ENCODE results near the gene TP53RK. TPM values are rescaled to one million over a fixed set of nuclear protein-coding genes. Genes with fewer than 3 reads are reported as not detected.

The TP53RK gene
- total and polyA plus RNA-seq, 2 of the 13 experiments (the other 11 are each of a cell fraction or from before 2014, with no cell fraction given), result 12.9 to 25.5 TPM

DNA sequence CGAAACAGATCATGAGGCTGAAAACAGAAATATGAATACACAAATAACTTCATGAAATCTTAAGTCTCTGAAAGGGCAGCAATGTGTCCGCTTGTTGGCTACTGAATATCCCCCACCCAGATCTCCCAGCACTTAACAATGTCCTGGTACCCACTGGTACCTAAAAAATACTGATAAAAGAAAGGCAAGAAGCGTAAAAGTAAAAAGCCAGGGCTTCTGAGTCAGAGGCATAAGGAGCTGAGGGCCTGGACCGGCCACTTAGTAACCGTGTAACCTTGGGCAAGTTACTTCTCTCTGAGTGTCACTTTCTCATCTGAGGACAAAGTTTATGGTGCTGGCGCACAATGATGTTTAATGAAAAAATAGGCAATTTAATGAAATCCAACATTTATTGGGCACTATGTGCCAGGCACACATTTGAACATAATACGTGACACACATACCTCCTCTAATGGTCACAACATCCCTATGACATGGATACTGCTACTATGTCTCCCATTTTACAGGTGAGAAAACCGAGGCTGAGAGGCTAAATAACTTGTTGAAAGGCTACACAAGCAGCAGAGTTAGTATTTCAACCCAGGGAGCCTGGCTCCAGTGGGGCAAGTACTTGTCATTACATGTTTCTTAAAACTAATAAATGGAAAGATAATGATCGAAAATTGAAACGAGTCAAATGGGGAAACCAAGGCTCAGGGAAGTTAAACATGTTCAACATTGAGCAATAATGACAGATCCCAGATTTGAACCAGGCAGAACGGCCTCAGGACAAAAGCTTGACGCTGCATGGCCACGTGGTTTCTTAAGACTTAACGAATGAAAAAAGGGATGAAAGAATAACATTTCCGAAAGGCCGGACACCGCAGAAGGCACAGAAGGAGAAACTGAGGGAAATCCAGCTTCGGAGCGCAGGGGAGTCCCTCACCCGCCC, 828 bp downstream of the TP53RK start:
- H2AFZ ChIP-seq (ENCODE audit: low read length), result no peak overlapping the region
- peaks cover 66% of the 10 kb centered on the region for H3K4me1 ChIP-seq (ENCODE audit: insufficient read depth, low read length)
- peak overlapping the region; percentile 89 for H3K4me2 ChIP-seq (ENCODE audit: low read depth, low read length)
- H3K79me2 ChIP-seq (ENCODE audit: insufficient read depth, low read length), result peaks cover 38% of the 10 kb centered on the region
- no peaks in the 10 kb centered on the region for H3K9me3 ChIP-seq (ENCODE audit: low read length)
- no peaks in the 10 kb centered on the region for H4K20me1 ChIP-seq (ENCODE audit: insufficient read depth, low read length)
- FAIRE-seq (no peak), DNase-seq (ENCODE audit: low spot score) (no peak), ATAC-seq (no peak)
- ChIA-PET CTCF (ENCODE audit: low intra/inter-chr PET ratio, low total read pairs) (no interaction called here), POLR2A (interaction anchor here (0.9 to 2.2 kb wide), 15 partner anchors 14 to 165 kb away, joined by 3 to 10 read pairs (median 5); no protein-coding TSS in a partner anchor)
- H3K9ac ChIP-seq (ENCODE audit: insufficient read depth, low read depth, low read length), result peak overlapping the region; percentile 90
- no TSS peak for BruUV-seq (replicated peaks)
- in situ Hi-C loops (cut with HindIII; ENCODE audit: extremely low pct_ligation_motif_present, low pct_unique_long_range_greater_than_20kb), result no loop called here
- peaks cover 0 to 5% of the 10 kb centered on the region in 2 experiments; a peak in 1 of 5 replicates for H3K27me3 ChIP-seq (ENCODE audit: control insufficient read depth in 1 of 2, insufficient read depth in 2 of 2, low read length in 2 of 2)
- peak overlapping the region; percentile 72 for H3K27ac ChIP-seq (ENCODE audit: extremely low read length, insufficient read depth, low read length)
- intact Hi-C loops (cut with micrococcal nuclease; ENCODE audit: unreplicated experiment), result loop anchor here (1.0 kb wide), 2 partner anchors 20 to 282 kb away; partner anchors contain the start of gene ELMO2
- 14% methylated on average over 20 of the region's 20 CpGs for WGBS (ENCODE audit: low lambda C conversion rate)
- H3K36me3 ChIP-seq (replicated peaks in 1 of 2; ENCODE audit: control insufficient read depth in 1 of 2, insufficient read depth in 2 of 2, low read length in 2 of 2), result peaks cover 3 to 10% of the 10 kb centered on the region in 2 experiments; a peak in 3 of 5 replicates
- H3K4me3 ChIP-seq (replicated peaks in 1 of 3; ENCODE audit: insufficient read depth in 1 of 3, low read depth in 2 of 3, low read length in 3 of 3), result peak overlapping the region; percentile 69 to 90 (median 87)
- TF ChIP-seq, protein P1, sequence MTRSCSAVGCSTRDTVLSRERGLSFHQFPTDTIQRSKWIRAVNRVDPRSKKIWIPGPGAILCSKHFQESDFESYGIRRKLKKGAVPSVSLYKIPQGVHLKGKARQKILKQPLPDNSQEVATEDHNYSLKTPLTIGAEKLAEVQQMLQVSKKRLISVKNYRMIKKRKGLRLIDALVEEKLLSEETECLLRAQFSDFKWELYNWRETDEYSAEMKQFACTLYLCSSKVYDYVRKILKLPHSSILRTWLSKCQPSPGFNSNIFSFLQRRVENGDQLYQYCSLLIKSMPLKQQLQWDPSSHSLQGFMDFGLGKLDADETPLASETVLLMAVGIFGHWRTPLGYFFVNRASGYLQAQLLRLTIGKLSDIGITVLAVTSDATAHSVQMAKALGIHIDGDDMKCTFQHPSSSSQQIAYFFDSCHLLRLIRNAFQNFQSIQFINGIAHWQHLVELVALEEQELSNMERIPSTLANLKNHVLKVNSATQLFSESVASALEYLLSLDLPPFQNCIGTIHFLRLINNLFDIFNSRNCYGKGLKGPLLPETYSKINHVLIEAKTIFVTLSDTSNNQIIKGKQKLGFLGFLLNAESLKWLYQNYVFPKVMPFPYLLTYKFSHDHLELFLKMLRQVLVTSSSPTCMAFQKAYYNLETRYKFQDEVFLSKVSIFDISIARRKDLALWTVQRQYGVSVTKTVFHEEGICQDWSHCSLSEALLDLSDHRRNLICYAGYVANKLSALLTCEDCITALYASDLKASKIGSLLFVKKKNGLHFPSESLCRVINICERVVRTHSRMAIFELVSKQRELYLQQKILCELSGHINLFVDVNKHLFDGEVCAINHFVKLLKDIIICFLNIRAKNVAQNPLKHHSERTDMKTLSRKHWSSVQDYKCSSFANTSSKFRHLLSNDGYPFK (CRISPR knock-in tag; IDR thresholded peaks at IDR 0.05; ENCODE audit: borderline replicate concordance), result no peak
- TF ChIP-seq ZNF784 (CRISPR knock-in tag; IDR thresholded peaks at IDR 0.05; ENCODE audit: borderline replicate concordance), result peak; percentile 6; the same call in 1 of the 2 replicates
- 0 out of 2 replicates have a peak, but pooled peaks have one; percentile 15 for TF ChIP-seq NCOA1 (CRISPR knock-in tag; IDR thresholded peaks at IDR 0.05)
- TF ChIP-seq, protein P2, sequence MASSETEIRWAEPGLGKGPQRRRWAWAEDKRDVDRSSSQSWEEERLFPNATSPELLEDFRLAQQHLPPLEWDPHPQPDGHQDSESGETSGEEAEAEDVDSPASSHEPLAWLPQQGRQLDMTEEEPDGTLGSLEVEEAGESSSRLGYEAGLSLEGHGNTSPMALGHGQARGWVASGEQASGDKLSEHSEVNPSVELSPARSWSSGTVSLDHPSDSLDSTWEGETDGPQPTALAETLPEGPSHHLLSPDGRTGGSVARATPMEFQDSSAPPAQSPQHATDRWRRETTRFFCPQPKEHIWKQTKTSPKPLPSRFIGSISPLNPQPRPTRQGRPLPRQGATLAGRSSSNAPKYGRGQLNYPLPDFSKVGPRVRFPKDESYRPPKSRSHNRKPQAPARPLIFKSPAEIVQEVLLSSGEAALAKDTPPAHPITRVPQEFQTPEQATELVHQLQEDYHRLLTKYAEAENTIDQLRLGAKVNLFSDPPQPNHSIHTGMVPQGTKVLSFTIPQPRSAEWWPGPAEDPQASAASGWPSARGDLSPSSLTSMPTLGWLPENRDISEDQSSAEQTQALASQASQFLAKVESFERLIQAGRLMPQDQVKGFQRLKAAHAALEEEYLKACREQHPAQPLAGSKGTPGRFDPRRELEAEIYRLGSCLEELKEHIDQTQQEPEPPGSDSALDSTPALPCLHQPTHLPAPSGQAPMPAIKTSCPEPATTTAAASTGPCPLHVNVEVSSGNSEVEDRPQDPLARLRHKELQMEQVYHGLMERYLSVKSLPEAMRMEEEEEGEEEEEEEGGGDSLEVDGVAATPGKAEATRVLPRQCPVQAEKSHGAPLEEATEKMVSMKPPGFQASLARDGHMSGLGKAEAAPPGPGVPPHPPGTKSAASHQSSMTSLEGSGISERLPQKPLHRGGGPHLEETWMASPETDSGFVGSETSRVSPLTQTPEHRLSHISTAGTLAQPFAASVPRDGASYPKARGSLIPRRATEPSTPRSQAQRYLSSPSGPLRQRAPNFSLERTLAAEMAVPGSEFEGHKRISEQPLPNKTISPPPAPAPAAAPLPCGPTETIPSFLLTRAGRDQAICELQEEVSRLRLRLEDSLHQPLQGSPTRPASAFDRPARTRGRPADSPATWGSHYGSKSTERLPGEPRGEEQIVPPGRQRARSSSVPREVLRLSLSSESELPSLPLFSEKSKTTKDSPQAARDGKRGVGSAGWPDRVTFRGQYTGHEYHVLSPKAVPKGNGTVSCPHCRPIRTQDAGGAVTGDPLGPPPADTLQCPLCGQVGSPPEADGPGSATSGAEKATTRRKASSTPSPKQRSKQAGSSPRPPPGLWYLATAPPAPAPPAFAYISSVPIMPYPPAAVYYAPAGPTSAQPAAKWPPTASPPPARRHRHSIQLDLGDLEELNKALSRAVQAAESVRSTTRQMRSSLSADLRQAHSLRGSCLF (CRISPR knock-in tag; IDR thresholded peaks at IDR 0.05; ENCODE audit: borderline replicate concordance), result peak; percentile 56
- peak; percentile 74 for TF ChIP-seq SSRP1 (CRISPR knock-in tag; IDR thresholded peaks at IDR 0.05)
- no peak for TF ChIP-seq NFAT5 (CRISPR knock-in tag; IDR thresholded peaks at IDR 0.05)
- TF ChIP-seq ZMYM2 (CRISPR knock-in tag; IDR thresholded peaks at IDR 0.05), result peak; percentile 83; the same call in 1 of the 2 replicates

Measured in HepG2 (cell line).